HS-5 (cell line): ENCODE measurements around the gene KCNMA1.
A peak's percentile ranks its signal among the peaks of the same experiment; 100 is the strongest.

Experiments used
- DNase-seq: peaks from one replicate; pipeline ENCODE4 v3.0.0-alpha.2; 2012; ENCODE audit warnings: low read depth

Gene KCNMA1

GRCh38 chr10:77299320-77299719, 338.3 kb downstream of the KCNMA1 start:
- DNase-seq = no peak

- no peak for DNase-seq
Observed at GRCh38 chr10:77297393-77297739, 340.2 kb downstream of the KCNMA1 start.

- DNase-seq = no peak
Observed at GRCh38 chr10:77296534-77297392, 340.8 kb downstream of the KCNMA1 start.

- DNase-seq = no peak
Observed at GRCh38 chr10:77293773-77294172, 343.8 kb downstream of the KCNMA1 start.

- DNase-seq = no peak
Observed at GRCh38 chr10:77293347-77293746, 344.3 kb downstream of the KCNMA1 start.

GRCh38 chr10:77291596-77292505, 345.8 kb downstream of the KCNMA1 start:
- DNase-seq = no peak

GRCh38 chr10:77290528-77291155, 347.0 kb downstream of the KCNMA1 start:
- DNase-seq = peak; percentile 95

- DNase-seq = no peak
Observed at GRCh38 chr10:77289790-77290189, 347.8 kb downstream of the KCNMA1 start.

GRCh38 chr10:77289027-77289501, 348.5 kb downstream of the KCNMA1 start:
- no peak for DNase-seq

GRCh38 chr10:77287647-77288120, 349.9 kb downstream of the KCNMA1 start:
- no peak for DNase-seq

- DNase-seq = no peak
Observed at GRCh38 chr10:77286531-77287508, 350.8 kb downstream of the KCNMA1 start.

- no peak for DNase-seq
Observed at GRCh38 chr10:77285529-77286182, 352.0 kb downstream of the KCNMA1 start.

- DNase-seq = no peak
Observed at GRCh38 chr10:77284797-77285196, 352.8 kb downstream of the KCNMA1 start.

GRCh38 chr10:77283326-77283725, 354.3 kb downstream of the KCNMA1 start:
- no peak for DNase-seq

GRCh38 chr10:77282163-77282562, 355.4 kb downstream of the KCNMA1 start:
- DNase-seq = no peak

GRCh38 chr10:77281719-77282118, 355.9 kb downstream of the KCNMA1 start:
- no peak for DNase-seq

GRCh38 chr10:77279207-77279606, 358.4 kb downstream of the KCNMA1 start:
- DNase-seq = no peak

- DNase-seq = peak; percentile 30
Observed at GRCh38 chr10:77274046-77274795, 363.4 kb downstream of the KCNMA1 start.

- no peak for DNase-seq
Observed at GRCh38 chr10:77269163-77269562, 368.4 kb downstream of the KCNMA1 start.

GRCh38 chr10:77268721-77269120, 368.9 kb downstream of the KCNMA1 start:
- no peak for DNase-seq
